SK-N-SH (cell line): ENCODE measurements around the gene GCN1. TPM values are rescaled to one million over a fixed set of nuclear protein-coding genes. Genes with fewer than 3 reads are reported as not detected.

Experiments
- CTCF ChIA-PET: fragments of 300-600, 350-600 bp; formaldehyde crosslinking; extraction: SDS; loops from one replicate; lab custom pipeline; 2021; lab: Yijun Ruan, JAX
- POLR2A ChIA-PET: fragments of 350-600 bp; sonication (Branson Sonifier 250); formaldehyde crosslinking; extraction: SDS; loops from one replicate; lab custom pipeline; 2020; ENCODE audit warnings: antibody characterized with exemption, inconsistent platforms; lab: Yijun Ruan, JAX
- DNase-seq: peaks from one replicate; pipeline ENCODE4 v3.0.0; 2012
- H2AFZ ChIP-seq: fragments of 200-600 bp; sonication (generic); 2 replicates; pipeline ENCODE4 v1.8.1; 2016; ENCODE audit warnings: antibody characterized with exemption, mild to moderate bottlenecking, low read depth
- H3F3A ChIP-seq: fragments of 200-600 bp; sonication (generic); replicated peaks from 2 replicates; pipeline ENCODE3; 2016; ENCODE audit warnings: antibody characterized with exemption, mild to moderate bottlenecking; ENCODE audit not compliant: insufficient read depth
- H3K27ac ChIP-seq, 2 experiments: fragments of 200-500 bp in 1 of 2; fragments of 200-600 bp in 1 of 2; sonication (Bioruptor generic) in 1 of 2; sonication (generic), shearing (Covaris generic) in 1 of 2; 2 replicates each; pipeline versions ENCODE4 v1.5.1 to v1.6.1; 2014 to 2016; ENCODE audit warnings: low read depth in 2 of 2, inconsistent platforms in 1 of 2, low read length in 1 of 2, mild to moderate bottlenecking in 1 of 2, mixed read lengths in 1 of 2
- H3K27me3 ChIP-seq: fragments of 200-600 bp; sonication (generic), shearing (Covaris generic); 2 replicates; pipeline ENCODE4 v1.6.1; 2016; ENCODE audit warnings: mixed run types; ENCODE audit not compliant: insufficient read depth
- H3K36me3 ChIP-seq, 2 experiments: fragments of 200-500 bp in 1 of 2; fragments of 200-600 bp in 1 of 2; sonication (Bioruptor generic) in 1 of 2; sonication (generic) in 1 of 2; replicated peaks in 1 of 2; 2 replicates each; pipeline versions ENCODE3 to v1.5.1; 2014 to 2016; ENCODE audit warnings: low read length in 1 of 2, mild to moderate bottlenecking in 1 of 2; ENCODE audit not compliant: insufficient read depth in 2 of 2, control insufficient read depth in 1 of 2
- H3K4me1 ChIP-seq, 2 experiments: fragments of 200-500 bp in 1 of 2; fragments of 200-600 bp in 1 of 2; sonication (Bioruptor generic) in 1 of 2; sonication (generic), shearing (Covaris generic) in 1 of 2; 2 replicates each; pipeline versions ENCODE4 v1.5.1 to v1.6.1; 2014 to 2016; ENCODE audit warnings: low read depth in 1 of 2, low read length in 1 of 2, mixed run types in 1 of 2; ENCODE audit not compliant: insufficient read depth in 2 of 2, control insufficient read depth in 1 of 2
- H3K4me2 ChIP-seq: fragments of 200-600 bp; sonication (generic), shearing (Covaris generic); 2 replicates; pipeline ENCODE4 v1.6.1; 2017; ENCODE audit warnings: mixed run types
- H3K4me3 ChIP-seq, 2 experiments: fragments of 200-500 bp in 1 of 2; fragments of 200-600 bp in 1 of 2; sonication (Bioruptor generic) in 1 of 2; sonication (generic), shearing (Covaris generic) in 1 of 2; 2 replicates each; pipeline versions ENCODE4 v1.5.1 to v1.8.1; 2014 to 2016; ENCODE audit warnings: low read depth in 2 of 2, inconsistent platforms in 1 of 2, low read length in 1 of 2, mild to moderate bottlenecking in 1 of 2, mixed read lengths in 1 of 2, moderate library complexity in 1 of 2
- H3K79me2 ChIP-seq: fragments of 200-600 bp; sonication (generic); 2 replicates; pipeline ENCODE4 v1.8.1; 2017; ENCODE audit warnings: mild to moderate bottlenecking; ENCODE audit not compliant: insufficient read depth
- H3K9ac ChIP-seq: fragments of 200-600 bp; sonication (generic); 2 replicates; pipeline ENCODE4 v1.6.1; 2017; ENCODE audit warnings: mixed run types
- H3K9me2 ChIP-seq: fragments of 200-600 bp; sonication (generic); 2 replicates; pipeline ENCODE4 v1.6.1; 2017; ENCODE audit warnings: mixed run types
- H3K9me3 ChIP-seq: fragments of 200-600 bp; sonication (generic); 2 replicates; pipeline ENCODE4 v1.6.1; 2017; ENCODE audit warnings: mixed run types, mild to moderate bottlenecking, moderate library complexity
- H4K20me1 ChIP-seq: fragments of 200-600 bp; sonication (generic); 2 replicates; pipeline ENCODE4 v1.6.1; 2017; ENCODE audit warnings: mild to moderate bottlenecking, mixed run types; ENCODE audit not compliant: insufficient read depth
- CHD2 ChIP-seq: fragments of 150-350 bp; IDR thresholded peaks from 2 replicates; pipeline ENCODE4 v1.6.1; 2018; ENCODE audit warnings: low read length; ENCODE audit not compliant: partially characterized antibody
- ELF1 ChIP-seq: IDR thresholded peaks from 2 replicates; pipeline ENCODE4 v1.4.0; 2012
- EP300 ChIP-seq, 2 experiments: IDR thresholded peaks; 2 replicates each; pipeline versions ENCODE4 v1.4.0 to v1.6.1; 2012; ENCODE audit warnings: borderline replicate concordance in 1 of 2, low read depth in 1 of 2, low read length in 1 of 2
- FOXJ3 ChIP-seq: sonication (generic); formaldehyde crosslinking; IDR thresholded peaks from 2 replicates; pipeline ENCODE4 v1.5.1; 2020; ENCODE audit warnings: mild to moderate bottlenecking, missing genetic modification reagents
- GATA2 ChIP-seq: sonication (generic); formaldehyde crosslinking; IDR thresholded peaks from 2 replicates; pipeline ENCODE4 v1.5.0; 2020; ENCODE audit warnings: mild to moderate bottlenecking, missing genetic modification reagents
- NFIC ChIP-seq: IDR thresholded peaks from 2 replicates; pipeline ENCODE4 v1.4.0; 2012; ENCODE audit warnings: borderline replicate concordance
- NRF1 ChIP-seq: IDR thresholded peaks from 2 replicates; pipeline ENCODE4 v1.6.1; 2012; ENCODE audit warnings: low read depth, mild to moderate bottlenecking, low read length
- POLR2AphosphoS5 ChIP-seq: IDR thresholded peaks from 2 replicates; pipeline ENCODE4 v1.6.1; 2012; ENCODE audit warnings: low read depth, low read length
- RCOR1 ChIP-seq: fragments of 150-350 bp; IDR thresholded peaks from 2 replicates; pipeline ENCODE4 v1.6.1; 2017; ENCODE audit warnings: antibody characterized with exemption, low read length
- RXRA ChIP-seq: IDR thresholded peaks from 2 replicates; pipeline ENCODE4 v1.4.0; 2012; ENCODE audit warnings: low read depth, mild to moderate bottlenecking, borderline replicate concordance
- TCF12 ChIP-seq: IDR thresholded peaks from 2 replicates; pipeline ENCODE4 v1.4.0; 2012
- YY1 ChIP-seq: IDR thresholded peaks from 2 replicates; pipeline ENCODE4 v1.4.0; 2012; ENCODE audit warnings: low read depth, mild to moderate bottlenecking
- WGBS: methylation state at CpG from one replicate; pipeline ENCODE4 v1.1.6; 2017; ENCODE audit warnings: low lambda C conversion rate; 5-methylcytosine and 5-hydroxymethylcytosine counted together
- polyA plus RNA-seq, 3 experiments: library from polyadenylated mRNA; depleted of rRNA; stranded (reverse); fragments of >200 nt; gene quantifications; 2 replicates each; pipeline ENCODE4 v1.2.3, GENCODE V29; 2012
- TF ChIP-seq, protein P1 (sequence below): IDR thresholded peaks from 2 replicates; pipeline ENCODE4 v1.4.0; 2012; ENCODE audit warnings: low read depth, borderline replicate concordance
- TF ChIP-seq, protein P2 (sequence below): fragments of 200-600 bp; sonication (generic); IDR thresholded peaks from 2 replicates; pipeline ENCODE4 v1.6.1; 2017; ENCODE audit warnings: antibody characterized with exemption, mild to moderate bottlenecking, moderate library complexity
- TF ChIP-seq, protein P3 (sequence below): IDR thresholded peaks from 2 replicates; pipeline ENCODE4 v1.4.0; 2012; ENCODE audit warnings: low read depth, borderline replicate concordance

The GCN1 gene
- polyA plus RNA-seq, 1 of the 3 experiments (the other 2 are of a cell fraction): 54.4 TPM

DNA sequence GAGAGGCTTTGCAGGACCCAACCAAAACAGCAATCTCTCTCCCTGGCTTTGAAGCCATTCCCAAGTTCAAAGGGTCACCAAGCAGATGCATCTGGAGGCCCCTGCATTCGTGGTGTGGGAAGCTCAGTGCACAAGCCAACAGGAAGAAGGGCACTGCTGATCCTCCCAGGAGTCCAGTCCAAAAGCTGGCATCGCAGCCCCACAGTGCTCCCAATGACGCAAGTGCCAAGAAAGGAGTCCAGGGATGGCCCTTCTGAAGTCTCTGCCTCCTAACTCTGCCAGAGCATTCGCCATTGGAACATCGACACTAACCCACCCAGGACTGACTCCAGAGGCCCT, 45.9 kb upstream of the GCN1 start:
- H3K9me2 ChIP-seq: no peaks in the 10 kb centered on the region
- H3K27ac ChIP-seq: no peak overlapping the region
- H3F3A ChIP-seq: peaks cover 28% of the 10 kb centered on the region
- TF ChIP-seq YY1 (no peak), NFIC (no peak), RCOR1 (no peak), EP300 (IDR thresholded peaks at IDR 0.05; ENCODE audit: borderline replicate concordance in 1 of 2, low read depth in 1 of 2, low read length in 1 of 2) (no peak), NRF1 (no peak), RXRA (no peak), GATA2 (CRISPR knock-in tag) (no peak), TCF12 (no peak), FOXJ3 (CRISPR knock-in tag) (no peak), CHD2 (no peak), POLR2AphosphoS5 (no peak), ELF1 (no peak)
- TF ChIP-seq, protein P1, sequence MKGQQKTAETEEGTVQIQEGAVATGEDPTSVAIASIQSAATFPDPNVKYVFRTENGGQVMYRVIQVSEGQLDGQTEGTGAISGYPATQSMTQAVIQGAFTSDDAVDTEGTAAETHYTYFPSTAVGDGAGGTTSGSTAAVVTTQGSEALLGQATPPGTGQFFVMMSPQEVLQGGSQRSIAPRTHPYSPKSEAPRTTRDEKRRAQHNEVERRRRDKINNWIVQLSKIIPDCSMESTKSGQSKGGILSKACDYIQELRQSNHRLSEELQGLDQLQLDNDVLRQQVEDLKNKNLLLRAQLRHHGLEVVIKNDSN: no peak
- TF ChIP-seq, protein P2, sequence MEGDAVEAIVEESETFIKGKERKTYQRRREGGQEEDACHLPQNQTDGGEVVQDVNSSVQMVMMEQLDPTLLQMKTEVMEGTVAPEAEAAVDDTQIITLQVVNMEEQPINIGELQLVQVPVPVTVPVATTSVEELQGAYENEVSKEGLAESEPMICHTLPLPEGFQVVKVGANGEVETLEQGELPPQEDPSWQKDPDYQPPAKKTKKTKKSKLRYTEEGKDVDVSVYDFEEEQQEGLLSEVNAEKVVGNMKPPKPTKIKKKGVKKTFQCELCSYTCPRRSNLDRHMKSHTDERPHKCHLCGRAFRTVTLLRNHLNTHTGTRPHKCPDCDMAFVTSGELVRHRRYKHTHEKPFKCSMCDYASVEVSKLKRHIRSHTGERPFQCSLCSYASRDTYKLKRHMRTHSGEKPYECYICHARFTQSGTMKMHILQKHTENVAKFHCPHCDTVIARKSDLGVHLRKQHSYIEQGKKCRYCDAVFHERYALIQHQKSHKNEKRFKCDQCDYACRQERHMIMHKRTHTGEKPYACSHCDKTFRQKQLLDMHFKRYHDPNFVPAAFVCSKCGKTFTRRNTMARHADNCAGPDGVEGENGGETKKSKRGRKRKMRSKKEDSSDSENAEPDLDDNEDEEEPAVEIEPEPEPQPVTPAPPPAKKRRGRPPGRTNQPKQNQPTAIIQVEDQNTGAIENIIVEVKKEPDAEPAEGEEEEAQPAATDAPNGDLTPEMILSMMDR: no peak
- TF ChIP-seq, protein P3, sequence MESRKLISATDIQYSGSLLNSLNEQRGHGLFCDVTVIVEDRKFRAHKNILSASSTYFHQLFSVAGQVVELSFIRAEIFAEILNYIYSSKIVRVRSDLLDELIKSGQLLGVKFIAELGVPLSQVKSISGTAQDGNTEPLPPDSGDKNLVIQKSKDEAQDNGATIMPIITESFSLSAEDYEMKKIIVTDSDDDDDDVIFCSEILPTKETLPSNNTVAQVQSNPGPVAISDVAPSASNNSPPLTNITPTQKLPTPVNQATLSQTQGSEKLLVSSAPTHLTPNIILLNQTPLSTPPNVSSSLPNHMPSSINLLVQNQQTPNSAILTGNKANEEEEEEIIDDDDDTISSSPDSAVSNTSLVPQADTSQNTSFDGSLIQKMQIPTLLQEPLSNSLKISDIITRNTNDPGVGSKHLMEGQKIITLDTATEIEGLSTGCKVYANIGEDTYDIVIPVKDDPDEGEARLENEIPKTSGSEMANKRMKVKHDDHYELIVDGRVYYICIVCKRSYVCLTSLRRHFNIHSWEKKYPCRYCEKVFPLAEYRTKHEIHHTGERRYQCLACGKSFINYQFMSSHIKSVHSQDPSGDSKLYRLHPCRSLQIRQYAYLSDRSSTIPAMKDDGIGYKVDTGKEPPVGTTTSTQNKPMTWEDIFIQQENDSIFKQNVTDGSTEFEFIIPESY: no peak
- ChIA-PET POLR2A (interaction anchor here (1.0 to 2.4 kb wide), 2 partner anchors 40 to 51 kb away, joined by 5 to 10 read pairs; partner anchors contain the start of genes RNU4-2 and RPLP0), CTCF (interaction anchor here (1.1 to 12.5 kb wide), 4 partner anchors 9 to 62 kb away, joined by 3 to 148 read pairs (median 63); partner anchors contain the start of genes PXN and SIRT4)
- 90% methylated on average over 4 of the region's 5 CpGs for WGBS
- no peaks in the 10 kb centered on the region for H3K27me3 ChIP-seq
- H3K4me2 ChIP-seq: no peak overlapping the region; the same call in 1 of the 2 replicates
- H4K20me1 ChIP-seq: peaks cover 44% of the 10 kb centered on the region
- no peak for DNase-seq
- no peak overlapping the region for H2AFZ ChIP-seq
- no peak overlapping the region for H3K4me3 ChIP-seq
- no peaks in the 10 kb centered on the region for H3K9me3 ChIP-seq
- H3K36me3 ChIP-seq: peaks cover 0 to 12% of the 10 kb centered on the region in 2 experiments
- H3K4me1 ChIP-seq: peaks cover 27 to 40% of the 10 kb centered on the region in 2 experiments; a peak in 3 of 4 replicates
- no peak overlapping the region for H3K9ac ChIP-seq
- H3K79me2 ChIP-seq: peaks cover 100% of the 10 kb centered on the region
